Endodermal cell (in vitro differentiated cells): ENCODE measurements around the gene CNOT6. TPM values are rescaled to one million over a fixed set of nuclear protein-coding genes. Genes with fewer than 3 reads are reported as not detected.
A peak's percentile ranks its signal among the peaks of the same experiment; 100 is the strongest.

ENCODE experiments used
- DNase-seq: peaks from one replicate; pipeline ENCODE4 v3.0.0-alpha.2; 2017
- H3K27ac ChIP-seq: 2 replicates; pipeline ENCODE4 v1.5.1; 2013; ENCODE audit warnings: mild to moderate bottlenecking, low read depth, low read length, moderate library complexity
- H3K27me3 ChIP-seq: 2 replicates; pipeline ENCODE4 v1.6.1; 2013; ENCODE audit warnings: mild to moderate bottlenecking, low read length, moderate library complexity; ENCODE audit not compliant: insufficient read depth, control insufficient read depth, poor library complexity, severe bottlenecking
- H3K36me3 ChIP-seq: 2 replicates; pipeline ENCODE4 v1.7.0; 2013; ENCODE audit warnings: mild to moderate bottlenecking, low read length, moderate library complexity; ENCODE audit not compliant: control insufficient read depth, insufficient read depth
- H3K4me1 ChIP-seq: one replicate; pipeline ENCODE4 v1.7.0; 2013; ENCODE audit warnings: low read length; ENCODE audit not compliant: control insufficient read depth, insufficient read depth
- H3K4me3 ChIP-seq: 2 replicates; pipeline ENCODE4 v1.5.1; 2013; ENCODE audit warnings: mild to moderate bottlenecking, low read length, moderate library complexity
- H3K9ac ChIP-seq: 2 replicates; pipeline ENCODE4 v1.6.1; 2013; ENCODE audit warnings: mild to moderate bottlenecking, low read length, moderate library complexity; ENCODE audit not compliant: poor library complexity, severe bottlenecking; ENCODE audit errors: extremely low read depth
- H3K9me3 ChIP-seq: 2 replicates; pipeline ENCODE4 v1.6.1; 2013; ENCODE audit warnings: mild to moderate bottlenecking, low read length, moderate library complexity; ENCODE audit not compliant: control insufficient read depth
- H3K27ac Mint-ChIP-seq: 2 replicates; pipeline ENCODE4 v1.8.0; 2020; ENCODE audit warnings: mixed read lengths
- H3K27me3 Mint-ChIP-seq: 2 replicates; pipeline ENCODE4 v1.8.0; 2021; ENCODE audit warnings: mild to moderate bottlenecking, mixed read lengths; ENCODE audit not compliant: insufficient read depth
- H3K36me3 Mint-ChIP-seq: 2 replicates; pipeline ENCODE4 v1.8.0; 2020; ENCODE audit warnings: low read depth, mixed read lengths
- H3K4me1 Mint-ChIP-seq: 2 replicates; pipeline ENCODE4 v1.8.0; 2020; ENCODE audit warnings: mixed read lengths
- H3K4me3 Mint-ChIP-seq: 2 replicates; pipeline ENCODE4 v1.8.0; 2020; ENCODE audit warnings: mild to moderate bottlenecking, moderate library complexity, mixed read lengths
- H3K9me3 Mint-ChIP-seq: 2 replicates; pipeline ENCODE4 v1.8.0; 2020; ENCODE audit warnings: mild to moderate bottlenecking, mixed read lengths
- WGBS, 2 experiments: methylation state at CpG; one replicate each; pipeline versions ENCODE4 v1.1.5 to v1.1.7; 2013; ENCODE audit warnings: missing lambda C conversion rate in 2 of 2, mixed read lengths in 1 of 2; ENCODE audit not compliant: insufficient coverage in 1 of 2, insufficient read length in 1 of 2; 5-methylcytosine and 5-hydroxymethylcytosine counted together
- total RNA-seq, 2 donors: library from RNA; stranded (reverse); fragmentation: NEBNext Ultra II Directional in 1 of 2; extraction: Animal tissue kit (Norgen Biotek cat#: 25700) in 1 of 2; gene quantifications; 2 replicates in 1 of 2; 3 replicates in 1 of 2; pipeline ENCODE4 v1.2.1, GENCODE V29; 2021
- TF ChIP-seq, protein P1 (sequence below): fragments of 200-600 bp; sonication (generic); conservative IDR thresholded peaks from 2 replicates; pipeline ENCODE4 v1.5.0; 2021; ENCODE audit warnings: antibody characterized with exemption, mild to moderate bottlenecking

CNOT6 gene
- total RNA-seq, 2 donors from 2014 or later: 40.4 to 42.9 TPM

DNA sequence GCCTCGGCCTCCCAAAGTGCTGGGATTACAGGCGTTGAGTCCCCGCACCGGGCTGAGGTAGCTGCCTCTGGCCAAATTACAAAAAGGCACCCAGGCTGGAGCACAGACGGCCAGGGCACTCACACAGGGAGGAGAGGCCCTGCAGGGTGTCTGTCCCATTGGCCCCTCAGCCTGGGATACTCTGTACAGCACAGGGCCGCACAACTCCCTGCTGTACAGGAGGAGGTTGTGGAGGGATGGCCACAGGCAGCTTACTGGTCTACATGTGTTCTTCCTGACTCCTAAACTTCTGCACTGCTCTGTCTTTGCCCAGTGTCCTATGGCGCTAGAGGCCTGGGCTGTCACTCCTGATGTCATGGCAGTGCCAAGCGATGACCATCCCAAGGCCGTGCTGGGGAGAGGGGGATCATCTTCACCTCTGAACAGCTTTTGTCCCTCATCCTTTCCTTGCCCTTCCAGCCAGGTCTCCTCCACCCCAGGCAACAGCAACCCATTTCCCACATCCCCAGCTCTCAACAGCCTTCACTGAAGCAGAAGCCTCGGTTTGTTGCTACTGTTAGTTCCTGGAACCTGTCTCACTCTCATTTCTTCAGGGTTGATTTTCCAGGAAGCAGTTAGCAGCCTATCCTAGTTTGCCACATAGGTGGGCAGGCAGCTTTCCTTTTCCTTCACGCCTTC is 1.8 kb upstream of the CNOT6 start:
- Histone ChIP-seq H3K27me3 (no peaks in the 10 kb centered on the region), H3K9ac (no peak overlapping the region), H3K4me3 (no peak overlapping the region), H3K9me3 (no peaks in the 10 kb centered on the region), H3K4me1 (no peaks in the 10 kb centered on the region), H3K27ac (no peak overlapping the region), H3K36me3 (peaks cover 14% of the 10 kb centered on the region)
- TF ChIP-seq, protein P1, sequence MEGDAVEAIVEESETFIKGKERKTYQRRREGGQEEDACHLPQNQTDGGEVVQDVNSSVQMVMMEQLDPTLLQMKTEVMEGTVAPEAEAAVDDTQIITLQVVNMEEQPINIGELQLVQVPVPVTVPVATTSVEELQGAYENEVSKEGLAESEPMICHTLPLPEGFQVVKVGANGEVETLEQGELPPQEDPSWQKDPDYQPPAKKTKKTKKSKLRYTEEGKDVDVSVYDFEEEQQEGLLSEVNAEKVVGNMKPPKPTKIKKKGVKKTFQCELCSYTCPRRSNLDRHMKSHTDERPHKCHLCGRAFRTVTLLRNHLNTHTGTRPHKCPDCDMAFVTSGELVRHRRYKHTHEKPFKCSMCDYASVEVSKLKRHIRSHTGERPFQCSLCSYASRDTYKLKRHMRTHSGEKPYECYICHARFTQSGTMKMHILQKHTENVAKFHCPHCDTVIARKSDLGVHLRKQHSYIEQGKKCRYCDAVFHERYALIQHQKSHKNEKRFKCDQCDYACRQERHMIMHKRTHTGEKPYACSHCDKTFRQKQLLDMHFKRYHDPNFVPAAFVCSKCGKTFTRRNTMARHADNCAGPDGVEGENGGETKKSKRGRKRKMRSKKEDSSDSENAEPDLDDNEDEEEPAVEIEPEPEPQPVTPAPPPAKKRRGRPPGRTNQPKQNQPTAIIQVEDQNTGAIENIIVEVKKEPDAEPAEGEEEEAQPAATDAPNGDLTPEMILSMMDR: no peak
- peak overlapping the region; percentile 23 for H3K27ac Mint-ChIP-seq
- peaks cover 30% of the 10 kb centered on the region for H3K4me1 Mint-ChIP-seq
- 93 to 95% methylated on average over 10 to 11 of the region's 11 CpGs for WGBS, 2 experiments
- peaks cover 23% of the 10 kb centered on the region for H3K36me3 Mint-ChIP-seq
- peak; percentile 49 for DNase-seq
- peaks cover 21% of the 10 kb centered on the region for H3K9me3 Mint-ChIP-seq
- no peaks in the 10 kb centered on the region for H3K27me3 Mint-ChIP-seq
- peak overlapping the region; percentile 82 for H3K4me3 Mint-ChIP-seq

DNA sequence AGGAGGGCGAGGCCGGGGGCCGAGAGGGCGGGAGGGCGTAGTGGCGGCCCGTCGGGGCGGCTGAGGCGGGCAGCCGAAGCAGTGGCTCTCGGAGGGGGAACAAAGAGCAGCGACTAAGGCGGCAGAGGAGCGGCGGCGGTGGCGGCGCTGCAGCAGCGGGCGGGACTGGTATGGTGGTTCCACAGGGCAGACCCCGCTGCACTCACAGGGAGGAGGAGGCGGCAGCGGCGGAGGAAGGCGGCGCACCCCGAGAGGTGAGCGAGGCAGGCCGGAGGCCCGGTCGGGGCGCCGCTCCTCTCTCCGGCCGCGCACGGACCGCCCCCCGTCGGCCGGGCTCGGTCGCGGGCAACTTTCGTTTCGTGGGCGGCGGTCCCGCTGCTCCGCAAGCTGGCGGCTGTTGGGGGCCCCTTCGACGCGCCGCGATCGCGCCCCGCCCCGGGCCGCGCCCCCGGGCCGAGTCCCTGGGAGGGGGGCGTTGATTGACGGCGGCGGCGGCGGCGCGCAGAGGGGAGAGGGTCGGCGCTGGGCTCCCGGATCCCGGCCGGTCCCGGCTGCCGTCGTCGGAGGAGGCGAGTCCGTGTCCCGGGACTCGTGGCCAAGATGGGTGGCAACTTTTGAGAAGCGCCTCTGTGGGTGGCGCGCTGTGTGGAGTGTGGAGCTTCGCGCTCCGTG is 467 bp downstream of the CNOT6 start:
- H3K27me3 Mint-ChIP-seq: no peaks in the 10 kb centered on the region

DNA sequence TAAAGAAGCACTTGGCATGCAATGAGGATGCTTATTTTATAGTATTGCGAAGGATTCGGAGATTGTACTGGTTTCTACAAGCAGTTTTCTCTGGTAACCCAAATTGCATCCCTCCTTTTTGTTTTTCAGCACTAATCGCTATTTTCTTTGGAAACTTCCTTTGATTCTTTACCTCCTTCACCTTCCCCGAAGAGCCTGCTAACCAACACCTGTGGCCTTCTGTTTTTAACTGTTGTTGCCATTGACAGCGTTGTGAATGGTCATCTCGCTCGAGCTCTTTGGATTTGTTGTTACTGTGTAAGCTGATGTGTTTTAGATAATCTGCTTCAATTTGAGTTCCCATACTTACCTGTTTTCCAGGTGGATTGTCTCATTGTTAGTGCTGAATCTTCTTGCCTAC is 1.1 kb downstream of the CNOT6 start:
- 29 to 40% methylated on average over 7 of the region's 7 CpGs for WGBS, 2 experiments
- H3K4me1 ChIP-seq: no peaks in the 10 kb centered on the region
- peak overlapping the region; percentile 98 for H3K27ac ChIP-seq
- Mint-ChIP-seq H3K36me3 (peaks cover 39% of the 10 kb centered on the region), H3K9me3 (peaks cover 6% of the 10 kb centered on the region), H3K27ac (peak overlapping the region; percentile 86), H3K27me3 (no peaks in the 10 kb centered on the region), H3K4me1 (peaks cover 37% of the 10 kb centered on the region), H3K4me3 (peak overlapping the region; percentile 82)
- peak overlapping the region; percentile 92 for H3K4me3 ChIP-seq
- peaks cover 25% of the 10 kb centered on the region for H3K36me3 ChIP-seq
- peak overlapping the region; percentile 87 for H3K9ac ChIP-seq
- TF ChIP-seq, protein P1: no peak
- no peak for DNase-seq
- H3K27me3 ChIP-seq: no peaks in the 10 kb centered on the region
- no peaks in the 10 kb centered on the region for H3K9me3 ChIP-seq

More for the DNA sequence above, 467 bp downstream of the CNOT6 start:
- peak overlapping the region; percentile 82 for H3K4me3 Mint-ChIP-seq
- Histone ChIP-seq H3K9ac (peak overlapping the region; percentile 87), H3K27me3 (no peaks in the 10 kb centered on the region), H3K4me3 (peak overlapping the region; percentile 92), H3K4me1 (no peaks in the 10 kb centered on the region), H3K36me3 (peaks cover 19% of the 10 kb centered on the region), H3K27ac (peak overlapping the region; percentile 98), H3K9me3 (no peaks in the 10 kb centered on the region)
- peaks cover 6% of the 10 kb centered on the region for H3K9me3 Mint-ChIP-seq
- H3K36me3 Mint-ChIP-seq: peaks cover 36% of the 10 kb centered on the region
- 0% methylated on average over 2 to 92 of the region's 92 CpGs for WGBS, 2 experiments
- TF ChIP-seq, protein P1: no peak
- peaks cover 35% of the 10 kb centered on the region for H3K4me1 Mint-ChIP-seq
- peak overlapping the region; percentile 95 for H3K27ac Mint-ChIP-seq
- DNase-seq: peak; percentile 67
